RWPE2 (cell line): Measurements from ENCODE around the gene STAM2.

Experiments used
- ATAC-seq: fragments of 200-7000 bp; cut with Tn5 transposase; 3 replicates; pipeline ENCODE4 v1.9.1; 2021; ENCODE audit warnings: low read depth
- DNase-seq: peaks from one replicate; pipeline ENCODE4 v3.0.0-alpha.2; 2020; ENCODE audit warnings: low spot score
- H3K27ac ChIP-seq: fragments of 450-650 bp; 2 replicates; pipeline ENCODE4 v1.5.1; 2017; ENCODE audit warnings: mild to moderate bottlenecking; ENCODE audit not compliant: poor library complexity, severe bottlenecking
- H3K27me3 ChIP-seq: fragments of 250-450 bp; sonication (Bioruptor Pico); 2 replicates; pipeline ENCODE4 v1.5.1; 2021; ENCODE audit warnings: mild to moderate bottlenecking, moderate library complexity; ENCODE audit not compliant: insufficient read depth, poor library complexity, severe bottlenecking
- H3K36me3 ChIP-seq: fragments of 250-450 bp; sonication (Bioruptor Pico); 2 replicates; pipeline ENCODE4 v1.5.1; 2020; ENCODE audit warnings: low read depth, mild to moderate bottlenecking, moderate library complexity
- H3K4me1 ChIP-seq: fragments of 250-450 bp; sonication (Bioruptor Pico); 2 replicates; pipeline ENCODE4 v1.5.1; 2021; ENCODE audit warnings: mild to moderate bottlenecking, moderate library complexity; ENCODE audit not compliant: insufficient read depth, poor library complexity, severe bottlenecking
- H3K4me3 ChIP-seq: fragments of 250-450 bp; sonication (Bioruptor Pico); 2 replicates; pipeline ENCODE4 v1.5.1; 2021; ENCODE audit warnings: mild to moderate bottlenecking, moderate library complexity; ENCODE audit not compliant: severe bottlenecking
- H3K9me3 ChIP-seq: fragments of 250-450 bp; sonication (Bioruptor Pico); 2 replicates; pipeline ENCODE4 v1.5.1; 2021; ENCODE audit warnings: mild to moderate bottlenecking, moderate library complexity; ENCODE audit not compliant: severe bottlenecking
- CTCF ChIP-seq: fragments of 450-650 bp; IDR thresholded peaks from one replicate; pipeline ENCODE4 v1.5.1; 2017; ENCODE audit warnings: mild to moderate bottlenecking, moderate library complexity; ENCODE audit not compliant: poor library complexity, severe bottlenecking

The STAM2 gene

GRCh38 chr2:152078023-152078422, 97.5 kb downstream of the STAM2 start:
- H3K4me3 ChIP-seq: no peak overlapping the region
- TF ChIP-seq CTCF: no peak
- ATAC-seq (no peak), DNase-seq (no peak)
- H3K4me1 ChIP-seq: no peaks in the 10 kb centered on the region
- H3K27ac ChIP-seq: no peak overlapping the region
- H3K9me3 ChIP-seq: no peaks in the 10 kb centered on the region
- H3K36me3 ChIP-seq: no peaks in the 10 kb centered on the region
- no peaks in the 10 kb centered on the region for H3K27me3 ChIP-seq

GRCh38 chr2:152075461-152076050, 100.0 kb downstream of the STAM2 start:
- no peaks in the 10 kb centered on the region for H3K27me3 ChIP-seq
- H3K9me3 ChIP-seq: no peaks in the 10 kb centered on the region
- ATAC-seq (no peak), DNase-seq (no peak)
- TF ChIP-seq CTCF: no peak
- no peak overlapping the region for H3K27ac ChIP-seq
- no peak overlapping the region for H3K4me3 ChIP-seq
- no peaks in the 10 kb centered on the region for H3K4me1 ChIP-seq
- H3K36me3 ChIP-seq: no peaks in the 10 kb centered on the region

GRCh38 chr2:152072011-152072410, 103.6 kb downstream of the STAM2 start:
- no peak for DNase-seq
- H3K27ac ChIP-seq: no peak overlapping the region
- H3K27me3 ChIP-seq: no peaks in the 10 kb centered on the region
- no peaks in the 10 kb centered on the region for H3K4me1 ChIP-seq
- no peaks in the 10 kb centered on the region for H3K9me3 ChIP-seq
- H3K36me3 ChIP-seq: no peaks in the 10 kb centered on the region
- TF ChIP-seq CTCF: no peak
- no peak for ATAC-seq
- H3K4me3 ChIP-seq: no peak overlapping the region

- H3K4me1 ChIP-seq: no peaks in the 10 kb centered on the region
- no peak overlapping the region for H3K27ac ChIP-seq
- no peaks in the 10 kb centered on the region for H3K9me3 ChIP-seq
- ATAC-seq (no peak), DNase-seq (no peak)
- H3K36me3 ChIP-seq: no peaks in the 10 kb centered on the region
- no peaks in the 10 kb centered on the region for H3K27me3 ChIP-seq
- H3K4me3 ChIP-seq: no peak overlapping the region
- no peak for TF ChIP-seq CTCF
These were observed 104.0 kb downstream of the STAM2 start for GRCh38 chr2:152071518-152071917.

- Histone ChIP-seq H3K4me1 (no peaks in the 10 kb centered on the region), H3K27me3 (no peaks in the 10 kb centered on the region), H3K27ac (no peak overlapping the region), H3K9me3 (no peaks in the 10 kb centered on the region), H3K36me3 (no peaks in the 10 kb centered on the region), H3K4me3 (no peak overlapping the region)
- DNase-seq: no peak
- no peak for ATAC-seq
- TF ChIP-seq CTCF: no peak
These were observed 104.5 kb downstream of the STAM2 start for GRCh38 chr2:152071092-152071491.
